ENCODE measurements around the gene TMEM131L. TPM values are rescaled to one million over a fixed set of nuclear protein-coding genes. Genes with fewer than 3 reads are reported as not detected.

Gene TMEM131L
- polyA plus RNA-seq, 2 of the 4 experiments (the other 2 are of a cell fraction) = 3.4 to 5.0 TPM

DNA sequence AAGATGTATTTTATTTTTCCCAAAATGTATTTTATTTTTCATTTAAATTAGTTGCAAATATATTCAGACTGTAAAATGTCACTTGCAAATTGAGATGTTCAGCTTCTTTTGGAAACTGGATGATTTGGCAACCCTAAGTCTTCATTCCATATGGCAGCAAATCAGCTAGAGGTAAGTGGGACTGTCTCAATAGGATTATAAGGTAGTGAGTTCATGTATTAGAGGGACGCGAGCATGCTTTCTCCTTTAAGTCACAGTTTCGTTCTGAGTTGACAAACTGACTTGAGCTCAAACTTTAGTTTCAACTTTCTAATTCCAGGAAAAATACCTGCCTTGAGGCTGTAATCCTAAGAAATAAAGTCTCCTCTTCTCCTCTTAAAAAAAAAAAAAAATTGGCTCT lies 44.2 kb upstream of the TMEM131L start:
- no peak overlapping the region for H3K27ac ChIP-seq
- H3K4me2 ChIP-seq = no peak overlapping the region
- H3K9me3 ChIP-seq = no peaks in the 10 kb centered on the region
- ATAC-seq (no peak), DNase-seq (ENCODE audit: low read depth in 1 of 2, low spot score in 1 of 2) (no peak), FAIRE-seq (no peak)
- POLR2A ChIA-PET = no interaction called here
- 90% methylated on average over 3 of the region's 3 CpGs for WGBS (ENCODE audit: missing lambda C conversion rate)
- no peaks in the 10 kb centered on the region for H3K4me1 ChIP-seq
- CTCF ChIA-PET = no interaction called here
- H3K4me3 ChIP-seq = no peak overlapping the region
- TF ChIP-seq HOXB5 (CRISPR knock-in tag; IDR thresholded peaks at IDR 0.05) = no peak
- TF ChIP-seq EP300 (IDR thresholded peaks at IDR 0.05) = no peak
- TF ChIP-seq CEBPB (IDR thresholded peaks at IDR 0.05) = no peak
- no peak for TF ChIP-seq CBX8 (IDR thresholded peaks at IDR 0.05)
- TF ChIP-seq HOXA7 (CRISPR knock-in tag; IDR thresholded peaks at IDR 0.05) = no peak
- no peak for TF ChIP-seq ESRRA (IDR thresholded peaks at IDR 0.05; ENCODE audit: borderline replicate concordance, low read length)
- no peak for TF ChIP-seq GATA3 (IDR thresholded peaks at IDR 0.05; ENCODE audit: borderline replicate concordance)
- TF ChIP-seq, protein P1, sequence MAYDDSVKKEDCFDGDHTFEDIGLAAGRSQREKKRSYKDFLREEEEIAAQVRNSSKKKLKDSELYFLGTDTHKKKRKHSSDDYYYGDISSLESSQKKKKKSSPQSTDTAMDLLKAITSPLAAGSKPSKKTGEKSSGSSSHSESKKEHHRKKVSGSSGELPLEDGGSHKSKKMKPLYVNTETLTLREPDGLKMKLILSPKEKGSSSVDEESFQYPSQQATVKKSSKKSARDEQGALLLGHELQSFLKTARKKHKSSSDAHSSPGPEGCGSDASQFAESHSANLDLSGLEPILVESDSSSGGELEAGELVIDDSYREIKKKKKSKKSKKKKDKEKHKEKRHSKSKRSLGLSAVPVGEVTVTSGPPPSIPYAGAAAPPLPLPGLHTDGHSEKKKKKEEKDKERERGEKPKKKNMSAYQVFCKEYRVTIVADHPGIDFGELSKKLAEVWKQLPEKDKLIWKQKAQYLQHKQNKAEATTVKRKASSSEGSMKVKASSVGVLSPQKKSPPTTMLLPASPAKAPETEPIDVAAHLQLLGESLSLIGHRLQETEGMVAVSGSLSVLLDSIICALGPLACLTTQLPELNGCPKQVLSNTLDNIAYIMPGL (CRISPR knock-in tag; IDR thresholded peaks at IDR 0.05; ENCODE audit: borderline replicate concordance) = no peak
- TF ChIP-seq RAD21 (conservative IDR thresholded peaks at IDR 0.05 in 1 of 2, IDR thresholded peaks at IDR 0.05 in 1 of 2) = no peak
- TF ChIP-seq, protein P2, sequence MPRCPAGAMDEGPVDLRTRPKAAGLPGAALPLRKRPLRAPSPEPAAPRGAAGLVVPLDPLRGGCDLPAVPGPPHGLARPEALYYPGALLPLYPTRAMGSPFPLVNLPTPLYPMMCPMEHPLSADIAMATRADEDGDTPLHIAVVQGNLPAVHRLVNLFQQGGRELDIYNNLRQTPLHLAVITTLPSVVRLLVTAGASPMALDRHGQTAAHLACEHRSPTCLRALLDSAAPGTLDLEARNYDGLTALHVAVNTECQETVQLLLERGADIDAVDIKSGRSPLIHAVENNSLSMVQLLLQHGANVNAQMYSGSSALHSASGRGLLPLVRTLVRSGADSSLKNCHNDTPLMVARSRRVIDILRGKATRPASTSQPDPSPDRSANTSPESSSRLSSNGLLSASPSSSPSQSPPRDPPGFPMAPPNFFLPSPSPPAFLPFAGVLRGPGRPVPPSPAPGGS (IDR thresholded peaks at IDR 0.05) = no peak
- TF ChIP-seq ZNF302 (CRISPR knock-in tag; IDR thresholded peaks at IDR 0.05) = no peak
- TF ChIP-seq, protein P3, sequence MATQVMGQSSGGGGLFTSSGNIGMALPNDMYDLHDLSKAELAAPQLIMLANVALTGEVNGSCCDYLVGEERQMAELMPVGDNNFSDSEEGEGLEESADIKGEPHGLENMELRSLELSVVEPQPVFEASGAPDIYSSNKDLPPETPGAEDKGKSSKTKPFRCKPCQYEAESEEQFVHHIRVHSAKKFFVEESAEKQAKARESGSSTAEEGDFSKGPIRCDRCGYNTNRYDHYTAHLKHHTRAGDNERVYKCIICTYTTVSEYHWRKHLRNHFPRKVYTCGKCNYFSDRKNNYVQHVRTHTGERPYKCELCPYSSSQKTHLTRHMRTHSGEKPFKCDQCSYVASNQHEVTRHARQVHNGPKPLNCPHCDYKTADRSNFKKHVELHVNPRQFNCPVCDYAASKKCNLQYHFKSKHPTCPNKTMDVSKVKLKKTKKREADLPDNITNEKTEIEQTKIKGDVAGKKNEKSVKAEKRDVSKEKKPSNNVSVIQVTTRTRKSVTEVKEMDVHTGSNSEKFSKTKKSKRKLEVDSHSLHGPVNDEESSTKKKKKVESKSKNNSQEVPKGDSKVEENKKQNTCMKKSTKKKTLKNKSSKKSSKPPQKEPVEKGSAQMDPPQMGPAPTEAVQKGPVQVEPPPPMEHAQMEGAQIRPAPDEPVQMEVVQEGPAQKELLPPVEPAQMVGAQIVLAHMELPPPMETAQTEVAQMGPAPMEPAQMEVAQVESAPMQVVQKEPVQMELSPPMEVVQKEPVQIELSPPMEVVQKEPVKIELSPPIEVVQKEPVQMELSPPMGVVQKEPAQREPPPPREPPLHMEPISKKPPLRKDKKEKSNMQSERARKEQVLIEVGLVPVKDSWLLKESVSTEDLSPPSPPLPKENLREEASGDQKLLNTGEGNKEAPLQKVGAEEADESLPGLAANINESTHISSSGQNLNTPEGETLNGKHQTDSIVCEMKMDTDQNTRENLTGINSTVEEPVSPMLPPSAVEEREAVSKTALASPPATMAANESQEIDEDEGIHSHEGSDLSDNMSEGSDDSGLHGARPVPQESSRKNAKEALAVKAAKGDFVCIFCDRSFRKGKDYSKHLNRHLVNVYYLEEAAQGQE (IDR thresholded peaks at IDR 0.05) = no peak
- TF ChIP-seq, protein P4, sequence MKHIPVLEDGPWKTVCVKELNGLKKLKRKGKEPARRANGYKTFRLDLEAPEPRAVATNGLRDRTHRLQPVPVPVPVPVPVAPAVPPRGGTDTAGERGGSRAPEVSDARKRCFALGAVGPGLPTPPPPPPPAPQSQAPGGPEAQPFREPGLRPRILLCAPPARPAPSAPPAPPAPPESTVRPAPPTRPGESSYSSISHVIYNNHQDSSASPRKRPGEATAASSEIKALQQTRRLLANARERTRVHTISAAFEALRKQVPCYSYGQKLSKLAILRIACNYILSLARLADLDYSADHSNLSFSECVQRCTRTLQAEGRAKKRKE (CRISPR knock-in tag; IDR thresholded peaks at IDR 0.05; ENCODE audit: low read depth) = no peak
- no peak for TF ChIP-seq FOXS1 (CRISPR knock-in tag; IDR thresholded peaks at IDR 0.05)
- no peak for TF ChIP-seq JUN (IDR thresholded peaks at IDR 0.05)
- TF ChIP-seq RARB (CRISPR knock-in tag; IDR thresholded peaks at IDR 0.05) = no peak
- TF ChIP-seq RCOR1 (IDR thresholded peaks at IDR 0.05; ENCODE audit: low read depth, low read length) = no peak
- no peak for TF ChIP-seq HDAC2 (IDR thresholded peaks at IDR 0.05)

DNA sequence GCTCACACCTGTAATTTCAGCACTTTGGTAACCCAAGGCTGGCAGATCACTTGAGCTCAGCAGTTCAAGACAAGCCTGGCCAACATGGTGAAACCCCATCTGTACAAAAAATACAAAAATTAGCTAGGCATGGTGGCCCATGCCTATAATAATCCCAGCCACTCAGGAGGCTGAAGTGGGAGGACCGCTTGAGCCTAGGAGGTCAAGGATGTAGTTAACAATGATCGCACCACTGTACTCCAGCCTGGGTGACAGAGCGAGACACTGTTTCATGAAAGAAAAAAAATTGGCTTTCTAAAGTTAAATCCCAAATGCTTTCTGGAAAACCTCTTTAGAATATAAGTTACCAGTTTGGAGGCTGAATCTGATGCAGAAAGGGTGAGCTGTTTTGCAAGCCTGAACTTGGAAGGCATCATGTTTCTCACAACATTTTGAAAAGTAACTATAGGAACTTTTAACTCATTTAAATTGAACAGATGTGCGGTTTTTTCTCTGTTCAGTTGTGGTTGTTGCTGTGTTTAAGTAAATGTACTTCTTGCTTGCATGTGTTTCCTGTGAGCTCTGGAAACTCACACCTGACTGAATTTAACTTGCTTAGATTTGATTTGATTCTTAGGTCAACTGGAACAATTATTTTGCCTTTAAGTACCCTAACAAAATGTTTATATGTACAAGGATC lies 39.8 kb upstream of the TMEM131L start:
- Histone ChIP-seq H3K27ac (no peak overlapping the region), H3K4me2 (no peak overlapping the region), H3K9me3 (no peaks in the 10 kb centered on the region), H3K4me3 (no peak overlapping the region), H3K4me1 (no peaks in the 10 kb centered on the region)
- no peak for ATAC-seq
- POLR2A ChIA-PET = no interaction called here
- no peak for DNase-seq (ENCODE audit: low read depth in 1 of 2, low spot score in 1 of 2)
- FAIRE-seq = no peak
- 87% methylated on average over 4 of the region's 4 CpGs for WGBS (ENCODE audit: missing lambda C conversion rate)
- CTCF ChIA-PET = no interaction called here
- no peak for TF ChIP-seq EP300 (IDR thresholded peaks at IDR 0.05)
- TF ChIP-seq MAZ (IDR thresholded peaks at IDR 0.05; ENCODE audit: borderline replicate concordance, low read depth, low read length) = no peak
- no peak for TF ChIP-seq POLR2A (IDR thresholded peaks at IDR 0.05; ENCODE audit: low read length)
- no peak for TF ChIP-seq SMC3 (IDR thresholded peaks at IDR 0.05)
- TF ChIP-seq JUN (IDR thresholded peaks at IDR 0.05) = no peak
- TF ChIP-seq, protein P5, sequence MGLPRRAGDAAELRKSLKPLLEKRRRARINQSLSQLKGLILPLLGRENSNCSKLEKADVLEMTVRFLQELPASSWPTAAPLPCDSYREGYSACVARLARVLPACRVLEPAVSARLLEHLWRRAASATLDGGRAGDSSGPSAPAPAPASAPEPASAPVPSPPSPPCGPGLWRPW (IDR thresholded peaks at IDR 0.05) = no peak
- TF ChIP-seq FOSB (CRISPR knock-in tag; IDR thresholded peaks at IDR 0.05) = no peak
- no peak for TF ChIP-seq CHD2 (IDR thresholded peaks at IDR 0.05; ENCODE audit: low read length, partially characterized antibody)
- TF ChIP-seq, protein P1 (CRISPR knock-in tag; IDR thresholded peaks at IDR 0.05; ENCODE audit: borderline replicate concordance) = no peak
- TF ChIP-seq, protein P2 (IDR thresholded peaks at IDR 0.05) = no peak
- no peak for TF ChIP-seq GATA3 (IDR thresholded peaks at IDR 0.05; ENCODE audit: borderline replicate concordance)
- TF ChIP-seq SREBF2 (IDR thresholded peaks at IDR 0.05) = no peak

All from A549 (cell line).